ENCODE measurements around the gene CCNL2.
"Not testable (repeated sequence)": the region's sequence is repeated elsewhere in the genome, so short reads cannot be mapped to it uniquely, and the experiment has no call there.

Gene CCNL2

DNA sequence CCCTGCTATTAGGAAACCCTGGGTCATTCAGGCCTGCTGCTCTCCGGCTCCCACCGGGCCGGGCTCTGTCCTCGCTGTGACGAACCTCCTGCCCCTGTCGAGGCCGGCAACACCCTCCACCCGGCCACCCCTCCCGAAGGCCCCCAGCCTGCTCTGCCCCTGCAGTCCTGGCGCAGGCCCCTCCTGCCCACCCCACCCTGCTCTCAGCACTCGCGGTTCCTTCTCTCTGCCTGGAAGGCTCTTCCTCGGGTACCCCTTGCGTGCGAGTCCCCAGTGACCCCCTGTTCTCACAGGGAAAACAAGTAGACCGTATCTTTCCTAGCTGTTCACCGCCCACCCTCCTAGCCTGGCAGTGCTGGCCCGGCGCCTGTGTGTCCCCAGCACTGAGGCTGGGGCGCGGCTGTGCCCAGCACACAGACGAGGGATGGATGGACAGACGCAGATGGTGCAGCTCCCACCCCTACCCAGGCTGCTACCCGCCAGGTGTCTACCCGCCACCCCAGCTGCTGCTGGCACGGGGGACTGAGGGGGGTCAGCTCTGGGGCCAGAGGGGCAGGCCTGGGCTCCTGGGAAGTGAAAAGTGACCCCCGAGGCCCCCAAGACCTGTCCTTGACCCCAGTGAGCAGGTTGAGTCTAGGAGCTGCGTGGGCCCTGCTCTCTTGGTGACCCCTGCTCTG is 33.3 kb upstream of the CCNL2 start:
- ATAC-seq: no peak

DNA sequence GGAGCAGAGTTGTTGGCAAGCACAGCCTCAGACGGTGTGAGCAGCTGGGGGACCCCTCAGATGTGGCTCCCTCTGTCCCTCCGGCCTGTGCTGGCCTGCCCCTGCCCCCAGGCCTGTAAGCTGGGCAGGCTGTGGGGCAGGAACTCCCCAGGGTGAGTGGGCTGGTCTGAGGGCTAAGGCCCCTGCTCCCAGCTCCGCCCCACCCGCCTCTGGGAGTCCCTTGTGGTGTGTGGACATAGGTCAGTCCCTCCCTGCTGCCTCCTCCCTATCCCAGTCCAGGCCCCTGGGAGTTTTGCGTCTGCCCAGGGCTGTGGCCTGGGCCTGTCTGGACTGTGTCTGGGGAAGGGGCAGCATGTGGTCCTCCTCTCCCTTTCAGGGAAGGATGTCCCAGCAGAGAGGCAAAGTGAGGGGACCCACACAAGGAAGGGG is 32.7 kb upstream of the CCNL2 start:
- no peak for ATAC-seq

DNA sequence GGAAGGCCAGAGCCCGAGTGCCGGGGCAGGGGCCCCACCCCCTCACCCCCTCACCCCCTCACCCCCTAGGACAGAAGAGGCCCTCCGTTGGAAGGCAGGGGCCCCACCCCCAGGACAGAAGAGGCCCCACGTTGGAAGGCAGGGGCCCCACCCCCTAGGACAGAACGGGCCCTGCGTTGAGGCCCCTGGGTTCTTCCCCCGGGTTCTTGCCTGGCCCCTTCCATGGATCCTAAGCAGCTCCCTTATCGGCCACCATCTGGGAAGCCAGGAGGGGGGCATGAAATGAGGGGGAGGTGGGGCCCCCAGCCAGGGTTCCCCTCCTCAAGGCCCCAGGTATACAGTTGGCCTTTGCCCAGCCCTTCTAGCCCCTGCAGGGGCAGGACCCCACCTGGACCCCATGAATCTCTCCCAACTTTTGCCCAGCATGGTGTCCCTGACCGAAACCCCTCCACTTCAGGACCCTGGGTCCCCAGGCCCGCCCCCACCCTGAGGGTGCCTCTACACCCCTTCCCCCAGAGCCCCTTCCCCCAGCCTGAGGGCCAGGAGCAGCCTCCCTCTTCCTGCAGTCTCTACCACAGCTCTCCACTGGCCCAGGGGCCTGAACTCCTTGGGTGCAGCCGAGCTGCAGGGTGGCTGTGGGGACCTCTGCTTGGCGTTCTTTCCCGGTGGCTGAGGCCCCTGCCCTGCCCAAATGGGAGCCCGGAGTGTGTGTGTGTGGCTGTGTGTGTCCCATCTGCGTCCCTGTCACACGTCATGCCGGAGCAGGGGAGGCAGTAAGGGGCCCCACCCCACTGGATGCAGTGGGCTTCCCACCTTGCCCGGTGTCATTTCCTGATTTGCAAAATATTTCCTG is 32.1 kb upstream of the CCNL2 start:
- ATAC-seq: no peak

DNA sequence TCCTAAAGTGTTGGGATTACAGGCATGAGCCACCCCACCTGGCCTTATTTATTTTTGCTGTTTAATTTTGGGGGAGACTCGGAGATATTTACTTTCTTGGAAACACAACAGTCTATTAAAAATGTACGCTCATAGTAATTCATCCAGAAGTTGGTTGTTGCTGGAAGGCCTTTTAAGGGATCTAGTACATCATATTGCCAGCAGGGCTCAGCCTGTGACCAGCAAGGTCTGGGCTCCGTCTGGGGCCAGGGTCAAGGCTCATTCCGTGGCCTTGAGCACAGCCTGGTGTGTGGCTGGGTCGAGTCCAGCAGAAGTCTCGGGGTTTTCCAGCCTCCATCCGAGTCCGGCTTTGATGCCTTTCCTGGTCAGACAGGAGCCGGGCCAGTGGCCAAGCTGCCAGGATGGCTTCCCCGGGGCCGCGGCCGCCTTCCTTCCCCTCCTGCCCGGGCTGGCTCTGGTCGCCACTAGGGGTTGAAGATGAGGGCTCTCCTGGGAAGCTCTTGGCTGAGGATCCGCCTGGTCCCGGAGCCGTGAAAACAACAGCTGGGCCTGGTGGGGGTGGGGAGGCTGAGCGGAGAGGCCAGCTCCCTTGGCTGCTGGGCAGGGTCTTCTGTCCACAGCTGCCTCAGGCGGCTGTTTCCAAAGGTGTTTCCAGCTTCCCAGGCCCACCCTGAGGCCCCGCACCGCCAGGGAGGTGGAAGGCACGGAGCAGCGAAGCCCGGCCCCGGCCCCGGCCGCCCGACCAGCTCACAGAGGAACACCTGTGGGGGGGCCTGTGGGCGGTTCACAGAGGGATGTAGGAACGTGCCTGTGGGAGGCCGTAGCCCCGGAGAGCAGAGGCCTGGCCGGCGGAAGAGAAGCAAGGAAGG is 31.2 kb upstream of the CCNL2 start:
- ATAC-seq: no peak

DNA sequence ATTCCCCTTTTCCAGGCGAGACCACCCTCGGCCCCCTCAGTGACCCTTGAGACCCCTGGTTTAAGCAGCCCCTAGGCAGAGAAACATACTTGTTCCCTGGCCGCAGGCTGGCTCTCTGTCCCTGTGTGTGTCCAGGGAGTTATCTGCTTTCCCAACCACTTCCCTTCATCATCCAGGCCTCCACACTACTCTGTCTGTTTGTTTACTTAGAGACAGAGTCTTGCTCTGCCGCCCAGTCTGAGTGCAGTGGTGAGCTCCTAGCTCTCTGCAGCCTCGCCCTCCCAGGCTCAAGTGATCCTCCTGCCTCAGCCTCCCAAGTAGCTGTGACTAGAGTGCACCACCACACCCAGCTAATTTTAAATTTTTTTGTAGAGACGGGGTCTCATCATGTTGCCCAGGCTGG is 30.5 kb upstream of the CCNL2 start:
- no peak for ATAC-seq

DNA sequence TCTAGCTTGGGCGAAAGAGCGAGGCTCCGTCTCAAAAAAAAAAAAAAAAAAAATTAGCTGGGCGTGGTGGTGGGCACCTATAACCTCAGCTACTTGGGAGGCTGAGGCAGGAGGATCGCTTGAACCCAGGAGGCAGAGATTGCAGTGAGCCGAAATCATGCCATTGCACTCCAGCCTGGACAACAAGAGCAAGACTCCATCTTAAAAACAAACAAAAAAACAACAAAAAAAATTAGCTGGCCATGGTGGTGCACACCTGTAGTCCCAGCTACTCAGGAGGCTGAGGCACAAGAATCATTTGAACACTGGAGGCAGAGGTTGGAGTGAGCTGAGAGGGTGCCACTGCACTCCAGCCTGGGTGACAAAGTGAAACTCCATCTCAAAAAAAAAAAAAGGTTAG is 29.8 kb upstream of the CCNL2 start:
- ATAC-seq: not testable (repeated sequence)

DNA sequence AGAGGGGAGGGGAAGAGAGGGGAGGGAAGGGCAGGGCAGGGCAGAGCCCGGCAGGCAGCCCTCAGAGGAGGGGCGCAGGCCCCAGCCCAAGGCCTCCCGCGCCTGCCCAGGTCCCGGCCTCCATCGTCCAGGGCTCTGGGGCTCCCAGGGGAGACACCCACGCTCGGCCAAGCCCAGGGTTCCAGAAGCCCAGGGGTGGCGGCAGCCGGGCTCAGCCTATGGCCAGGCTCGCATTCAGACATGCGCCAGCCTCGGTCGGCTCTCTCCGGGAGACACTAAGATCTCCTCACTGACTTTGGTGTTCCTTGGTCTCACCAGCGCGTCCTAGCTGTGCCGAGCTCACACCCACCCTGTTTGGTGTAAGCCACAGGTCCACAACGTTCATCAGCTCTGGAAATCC is 29.0 kb upstream of the CCNL2 start:
- no peak for ATAC-seq

DNA sequence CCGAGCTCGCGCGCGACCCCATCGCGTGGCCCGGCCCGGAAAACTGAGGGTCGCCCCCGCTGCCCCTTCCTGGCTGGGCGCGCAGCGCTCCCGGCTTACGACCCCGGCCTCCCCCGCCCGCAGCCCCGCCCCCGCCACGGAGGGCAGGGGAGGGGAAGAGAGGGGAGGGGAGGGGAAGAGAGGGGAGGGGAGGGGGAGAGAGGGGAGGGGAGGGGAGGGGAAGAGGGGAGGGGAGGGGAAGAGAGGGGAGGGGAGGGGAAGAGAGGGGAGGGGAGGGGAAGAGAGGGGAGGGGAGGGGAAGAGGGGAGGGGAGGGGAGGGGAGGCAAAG is 28.6 kb upstream of the CCNL2 start:
- no peak for ATAC-seq

DNA sequence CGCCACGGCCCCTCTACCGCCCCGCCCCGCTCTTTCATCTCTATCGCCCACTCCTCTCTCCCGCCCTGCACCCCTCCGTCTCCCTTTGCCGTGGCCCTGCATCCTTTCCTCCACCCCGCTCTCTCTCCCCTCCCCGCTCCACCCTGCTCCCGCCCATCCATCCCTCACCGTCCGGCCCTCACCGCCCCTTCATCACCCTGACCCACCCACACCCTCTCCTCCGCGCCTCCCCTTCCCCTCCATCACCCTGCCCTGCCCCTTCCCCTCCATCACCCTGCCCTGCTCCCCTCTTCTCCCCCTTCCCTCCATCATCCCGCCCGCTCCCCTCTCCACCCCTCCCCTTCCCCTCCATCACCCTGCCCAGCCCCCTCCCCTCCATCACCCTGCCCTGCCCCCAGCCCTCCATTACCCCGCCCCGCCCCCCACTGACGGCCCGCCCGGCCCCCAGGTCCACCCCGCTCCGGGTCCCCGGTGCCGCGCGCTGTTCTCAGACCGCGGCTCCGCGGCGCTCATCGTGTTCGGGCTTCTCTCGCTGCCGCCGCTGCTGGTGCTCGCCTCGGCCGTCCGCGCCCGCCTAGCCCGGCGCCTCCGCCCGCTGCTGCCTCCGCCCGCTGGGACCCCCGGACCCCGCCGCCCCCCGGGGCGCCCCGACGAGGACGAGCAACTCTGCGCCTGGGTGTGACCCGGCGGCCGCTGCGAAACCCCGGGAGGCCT is 28.1 kb upstream of the CCNL2 start:
- peak in 1 of 2 donors; percentile 10 for ATAC-seq

DNA sequence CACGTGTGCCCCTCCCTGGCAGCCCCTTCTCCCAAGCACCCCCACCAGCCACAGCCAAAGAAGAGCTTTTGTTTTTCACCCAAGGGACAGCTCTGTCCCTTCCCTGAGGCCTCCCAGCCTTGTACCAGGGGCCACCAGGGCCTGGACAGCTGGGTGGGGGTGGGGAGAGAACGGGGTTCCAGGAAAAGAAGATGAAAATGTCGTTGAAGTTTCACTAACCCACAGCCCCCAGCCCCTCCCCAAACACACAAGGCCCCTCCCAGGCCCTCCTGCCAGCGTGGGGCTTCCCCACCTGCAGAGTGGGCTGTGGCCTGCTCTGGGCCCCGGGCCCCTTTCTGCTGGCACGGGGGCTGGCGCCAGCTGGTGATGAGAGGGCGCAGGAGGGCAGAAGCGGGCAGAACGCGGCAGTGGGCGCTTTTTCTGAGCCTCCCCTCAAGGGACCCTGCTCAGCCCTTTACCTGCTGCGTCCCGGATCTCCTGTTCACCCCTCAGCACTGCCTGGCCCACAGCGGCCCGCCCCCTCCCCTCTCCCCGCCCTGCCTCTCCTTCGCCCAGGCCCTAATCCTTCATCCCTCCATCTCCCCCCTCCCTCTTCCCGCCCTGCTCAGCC is 27.5 kb upstream of the CCNL2 start:
- ATAC-seq: no peak

DNA sequence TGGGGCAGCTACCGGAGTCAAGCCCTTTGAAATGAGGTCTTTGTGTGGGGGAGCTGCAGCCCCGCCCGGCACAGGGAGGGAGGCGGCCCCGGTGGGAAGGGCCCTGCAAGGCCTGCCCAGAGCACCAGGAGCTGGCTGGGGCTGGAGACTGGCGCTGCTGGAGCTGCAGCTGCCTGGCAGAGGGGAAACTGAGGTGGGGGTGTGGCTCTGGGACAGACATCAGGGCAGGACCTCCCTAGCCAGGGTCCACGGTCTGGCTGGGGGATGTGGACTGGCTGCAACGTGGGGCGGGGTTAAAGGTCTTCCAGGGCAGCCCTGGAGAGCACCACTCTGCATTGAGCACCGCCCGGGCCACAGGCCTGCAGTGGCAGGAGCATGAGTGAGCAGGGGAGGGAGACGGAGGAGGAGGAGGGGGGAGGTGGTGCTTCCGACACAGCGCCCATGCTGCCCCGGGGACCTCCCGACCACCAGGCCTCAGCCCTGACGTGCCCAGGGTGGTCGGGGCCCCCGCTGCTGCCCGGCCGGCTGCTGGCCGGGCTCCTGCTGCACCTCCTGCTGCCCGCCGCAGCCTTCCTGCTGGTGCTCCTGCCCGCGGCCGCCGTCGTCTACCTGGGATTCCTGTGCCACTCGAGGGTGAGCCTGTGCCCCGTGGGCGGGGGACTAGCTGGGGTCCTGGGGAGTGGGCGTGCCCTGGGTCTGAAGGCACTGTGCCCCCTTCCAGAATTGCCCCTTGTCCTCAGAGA is 26.8 kb upstream of the CCNL2 start:
- ATAC-seq: no peak

DNA sequence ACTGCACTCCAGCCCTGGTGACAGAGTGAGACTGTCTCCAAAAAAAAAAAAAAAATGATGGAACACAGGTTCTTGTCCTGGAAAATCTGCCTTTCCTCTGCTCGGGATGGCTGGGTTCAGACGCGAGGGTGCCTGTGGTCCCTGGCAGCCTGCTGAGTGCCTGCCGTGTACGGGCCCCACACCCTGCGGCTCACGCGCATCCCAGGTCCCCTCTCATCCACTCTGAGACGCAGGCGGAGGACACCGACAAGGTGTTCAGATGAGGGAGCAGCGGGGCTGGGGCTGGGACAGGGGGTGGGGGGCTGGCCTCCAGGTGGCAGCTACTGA is 26.3 kb upstream of the CCNL2 start:
- no peak for ATAC-seq

DNA sequence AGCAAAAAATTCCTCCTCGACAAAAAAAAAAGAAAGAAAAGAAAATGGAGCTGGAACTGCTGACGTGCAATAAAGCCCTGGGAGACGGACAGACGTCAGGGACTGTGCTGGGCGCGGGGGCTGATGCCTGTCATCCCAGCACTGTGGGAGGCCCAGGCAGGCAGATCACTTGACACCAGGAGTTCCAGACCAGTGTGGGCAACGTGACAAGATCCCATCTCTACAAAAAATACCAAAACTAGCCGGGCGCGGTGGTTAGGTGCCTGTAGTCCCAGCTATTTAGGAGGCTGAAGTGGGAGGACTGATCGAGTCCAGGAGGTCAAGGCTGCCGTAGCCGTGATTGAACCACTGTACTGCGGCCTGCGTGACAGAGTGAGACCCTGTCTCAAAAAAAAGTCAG is 25.6 kb upstream of the CCNL2 start:
- no peak for ATAC-seq

DNA sequence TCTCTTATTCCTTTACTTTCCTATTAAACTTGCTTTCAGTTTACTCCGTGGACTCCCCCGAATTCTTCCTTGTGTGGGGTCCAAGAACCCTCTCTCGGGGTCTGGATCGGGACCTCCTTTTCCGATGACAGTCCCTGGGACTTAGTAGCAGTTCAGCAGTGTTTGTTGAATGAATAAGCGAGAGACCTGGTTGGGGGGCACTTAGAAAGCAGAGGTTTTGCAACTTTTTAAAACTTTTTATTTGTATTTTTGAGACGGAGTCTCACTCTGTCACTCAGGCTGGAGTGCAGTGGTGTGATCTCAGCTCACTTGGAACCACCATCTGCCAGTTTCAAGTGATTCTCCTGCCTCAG is 24.1 kb upstream of the CCNL2 start:
- no peak for ATAC-seq

DNA sequence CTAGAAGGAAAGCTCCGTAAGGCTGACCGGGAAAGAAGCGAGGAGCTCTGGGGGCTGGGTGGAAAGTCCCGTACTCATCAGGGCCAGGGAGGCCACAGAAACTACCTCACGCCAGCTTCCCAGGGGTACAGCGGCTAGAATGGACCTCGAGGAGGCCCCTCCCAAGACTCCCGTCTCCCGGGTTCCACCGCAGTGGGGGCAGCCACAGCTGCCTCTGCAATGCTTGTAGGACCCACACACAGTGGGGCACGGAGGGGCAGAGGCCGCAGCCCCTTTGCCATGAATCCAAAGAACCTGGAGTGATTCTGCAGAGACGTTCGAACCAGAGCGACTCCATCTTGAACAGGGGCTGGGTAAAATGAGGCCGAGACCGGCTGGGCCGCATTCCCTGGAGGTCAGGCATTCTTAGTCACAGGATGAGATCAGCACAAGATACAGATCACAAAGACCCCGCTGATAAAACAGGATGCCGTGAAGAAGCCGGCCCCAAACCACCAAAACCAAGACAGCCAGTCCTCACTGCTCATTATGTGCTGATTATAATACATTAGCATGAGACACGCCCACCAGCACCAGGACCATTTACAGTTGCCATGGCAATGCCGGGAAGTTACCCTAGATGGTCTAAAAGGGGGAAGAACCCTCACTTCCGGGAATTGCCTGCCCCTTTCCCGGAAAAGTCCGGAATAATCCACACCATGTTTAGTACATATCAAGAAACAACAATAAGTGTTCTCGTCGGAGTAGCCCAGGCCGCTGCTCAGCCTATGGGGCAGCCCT is 23.5 kb upstream of the CCNL2 start:
- ATAC-seq: no peak

DNA sequence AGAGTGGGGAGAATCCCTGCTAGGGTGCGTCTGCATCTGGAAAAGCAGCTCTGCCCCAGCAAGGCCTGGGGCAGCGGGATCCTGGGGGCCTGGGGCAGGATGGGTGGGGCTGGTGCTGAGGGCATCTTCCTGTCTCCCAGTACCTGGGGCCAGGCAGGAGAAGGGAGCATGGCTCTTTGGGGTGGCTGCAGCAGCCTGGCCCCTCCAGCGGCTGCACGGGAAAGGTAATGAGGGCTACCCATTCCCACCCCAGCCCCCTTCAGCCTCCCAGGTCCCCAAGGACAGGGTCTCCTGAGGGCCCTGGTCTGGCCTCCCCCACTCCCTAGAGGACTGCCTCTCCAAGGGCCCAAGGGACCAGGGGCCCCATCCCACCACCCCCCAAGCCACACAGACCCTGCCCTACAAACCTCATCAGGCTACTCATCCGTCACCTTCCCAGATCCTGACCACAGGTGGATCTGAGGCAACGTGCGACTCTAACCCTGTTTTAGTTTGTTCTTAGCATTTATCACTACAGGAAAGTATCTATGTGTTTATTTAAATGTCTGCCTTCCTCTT is 22.9 kb upstream of the CCNL2 start:
- ATAC-seq: no peak

DNA sequence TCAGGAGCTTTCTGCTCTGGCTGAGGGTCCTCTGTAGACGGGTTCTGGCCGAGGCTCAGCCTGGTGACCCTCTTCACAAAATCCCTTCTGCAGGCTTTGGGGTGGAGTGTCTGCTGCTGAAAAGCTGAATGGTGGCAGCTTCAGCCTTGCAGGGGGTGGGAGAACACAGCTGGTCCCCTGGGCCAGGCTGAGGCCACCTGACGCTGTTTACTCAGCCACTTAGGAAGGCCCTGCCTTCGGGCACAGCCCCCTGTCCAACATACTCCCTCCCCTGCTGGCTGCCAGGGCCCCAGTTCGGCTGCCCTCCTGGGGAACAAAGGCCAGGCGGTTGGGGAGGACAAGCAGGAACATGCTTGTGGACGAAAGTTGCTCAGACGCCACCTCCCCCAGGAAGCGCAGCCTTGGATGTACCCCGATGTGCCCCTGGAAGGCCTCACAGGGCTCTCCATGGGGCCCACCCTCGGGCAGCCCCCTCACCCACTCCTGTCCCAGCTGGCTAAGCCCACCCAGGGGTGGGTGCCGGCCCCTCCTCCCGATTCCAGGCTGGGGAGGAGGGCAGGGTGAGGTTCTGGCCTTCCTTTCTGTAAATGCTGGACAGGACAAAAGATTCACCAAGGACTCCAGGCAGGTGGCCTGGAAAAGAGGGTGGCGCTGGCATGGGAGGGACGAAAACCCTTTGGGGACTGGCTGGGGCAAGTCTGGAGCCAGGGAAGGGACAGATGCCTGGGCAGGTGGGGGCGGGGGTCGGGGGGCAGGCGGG is 22.2 kb upstream of the CCNL2 start, which contains the start of gene ANKRD65:
ANKRD65 (minus strand) TSS at position 130 of the 760 bp plus-strand sequence. CDS start 271 bp downstream, outside the sequence.
- ATAC-seq: no peak

DNA sequence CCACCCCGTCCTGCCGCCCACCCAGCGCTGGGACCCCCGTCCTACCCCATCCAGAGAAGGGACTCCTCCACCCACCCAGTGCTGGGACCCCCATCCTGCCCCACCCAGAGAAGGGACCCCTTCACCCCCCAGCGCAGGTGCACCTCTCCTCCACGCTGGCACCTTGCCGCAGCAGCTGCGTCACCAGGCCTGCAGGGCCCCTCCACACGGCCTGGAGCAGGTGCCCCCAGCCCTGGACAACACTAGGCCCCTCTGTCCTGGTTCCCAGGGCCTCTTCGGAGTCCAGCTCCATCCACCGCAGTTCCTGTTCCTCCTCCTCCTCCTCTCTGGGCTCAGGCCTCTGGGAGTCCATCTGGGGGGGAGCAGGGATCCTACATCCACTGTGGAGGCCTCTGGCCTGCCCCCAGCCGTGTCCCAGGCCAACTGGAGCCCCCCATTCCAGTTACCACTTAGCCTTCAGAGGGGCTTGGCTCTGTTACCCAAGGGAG is 21.6 kb upstream of the CCNL2 start:
- no peak for ATAC-seq

DNA sequence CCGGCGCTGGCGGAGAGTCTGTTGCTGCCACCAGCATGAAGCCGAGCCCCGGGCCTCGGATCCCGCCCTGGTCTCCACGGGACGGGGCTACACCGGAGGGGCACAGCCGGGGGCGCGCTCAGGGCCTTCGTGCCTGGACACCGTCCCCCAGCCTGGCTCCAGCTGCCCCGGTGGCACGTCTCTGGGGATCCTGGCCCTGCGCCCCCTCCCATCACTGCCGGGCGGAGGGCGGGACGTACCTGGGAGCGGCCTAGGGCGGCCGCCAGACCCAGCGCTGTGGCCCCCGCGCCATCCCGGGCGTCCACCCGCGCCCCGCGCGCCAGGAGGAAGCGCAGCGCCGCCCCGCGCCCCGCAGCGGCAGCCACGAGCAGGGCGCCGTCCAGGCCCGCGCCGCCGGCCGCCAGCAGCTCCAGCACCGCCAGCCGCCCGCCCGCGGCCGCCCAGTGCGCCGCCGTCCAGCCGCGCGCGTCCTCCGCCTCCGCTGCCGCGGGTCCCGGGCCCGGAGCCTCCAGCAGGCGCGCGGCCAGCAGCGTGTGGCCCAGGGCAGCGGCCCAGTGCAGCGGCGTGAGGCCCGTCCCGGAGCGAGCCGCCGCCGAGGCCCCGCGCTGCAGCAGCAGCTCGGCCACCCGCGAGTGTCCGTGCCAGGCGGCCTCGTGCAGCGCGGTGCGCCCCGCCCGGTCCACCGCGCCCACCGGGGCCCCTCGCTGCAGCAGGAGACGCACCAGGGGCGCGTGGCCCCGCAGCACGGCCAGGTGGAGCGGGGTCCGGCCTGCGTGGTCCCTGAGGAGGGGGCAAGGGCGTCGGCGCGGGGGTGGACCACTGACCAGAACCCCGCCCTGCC is 20.9 kb upstream of the CCNL2 start:
- ATAC-seq: peak; percentile 17 to 49

All from activated CD4-positive, CD25-positive, alpha-beta regulatory T cell treated with anti-CD3 and anti-CD28 coated beads, Interleukin-2, amount 50 U/mL, for 24 hours (primary cell).